HG03196 (cell line): ENCODE results near the gene LITAFD.

ENCODE experiments used
- ATAC-seq: cut with Tn5 transposase; IDR thresholded peaks from one replicate; pipeline ENCODE4 v1.9.1; 2021; ENCODE audit not compliant: unreplicated experiment

LITAFD gene

GRCh38 chr16:8890549-8890921, 8.4 kb downstream of the LITAFD start:
- no peak for ATAC-seq

- peak; percentile 26 for ATAC-seq
These were observed 10.0 kb downstream of the LITAFD start for GRCh38 chr16:8892101-8892575.

- no peak for ATAC-seq
These were observed 11.3 kb downstream of the LITAFD start for GRCh38 chr16:8893426-8893825.

- no peak for ATAC-seq
These were observed 12.0 kb downstream of the LITAFD start for GRCh38 chr16:8893976-8894690.

GRCh38 chr16:8894736-8895334, 12.7 kb downstream of the LITAFD start:
- no peak for ATAC-seq

GRCh38 chr16:8898660-8899318, 16.6 kb downstream of the LITAFD start:
- ATAC-seq, result no peak

- no peak for ATAC-seq
These were observed 17.7 kb downstream of the LITAFD start for GRCh38 chr16:8899709-8900317.

- ATAC-seq, result no peak
These were observed 18.2 kb downstream of the LITAFD start for GRCh38 chr16:8900343-8900742.

GRCh38 chr16:8901320-8901861, 19.2 kb downstream of the LITAFD start:
- ATAC-seq, result no peak

- no peak for ATAC-seq
These were observed 20.9 kb downstream of the LITAFD start for GRCh38 chr16:8903004-8903403.

GRCh38 chr16:8904018-8904430, 21.9 kb downstream of the LITAFD start:
- ATAC-seq, result no peak

- ATAC-seq, result no peak
These were observed 23.1 kb downstream of the LITAFD start for GRCh38 chr16:8905168-8905762.

GRCh38 chr16:8905795-8906591, 23.8 kb downstream of the LITAFD start:
- no peak for ATAC-seq

- no peak for ATAC-seq
These were observed 24.9 kb downstream of the LITAFD start for GRCh38 chr16:8907096-8907495.

GRCh38 chr16:8908810-8909468, 26.8 kb downstream of the LITAFD start:
- no peak for ATAC-seq

- ATAC-seq, result no peak
These were observed 28.7 kb downstream of the LITAFD start for GRCh38 chr16:8910811-8911210.

GRCh38 chr16:8912793-8913192, 30.6 kb downstream of the LITAFD start:
- ATAC-seq, result no peak

- ATAC-seq, result no peak
These were observed 31.9 kb downstream of the LITAFD start for GRCh38 chr16:8914098-8914497.

- no peak for ATAC-seq
These were observed 33.7 kb downstream of the LITAFD start for GRCh38 chr16:8915722-8916301.
